ENCODE data around the gene ORC2.
"Not testable (repeated sequence)": the region's sequence is repeated elsewhere in the genome, so short reads cannot be mapped to it uniquely, and the experiment has no call there.

DNA sequence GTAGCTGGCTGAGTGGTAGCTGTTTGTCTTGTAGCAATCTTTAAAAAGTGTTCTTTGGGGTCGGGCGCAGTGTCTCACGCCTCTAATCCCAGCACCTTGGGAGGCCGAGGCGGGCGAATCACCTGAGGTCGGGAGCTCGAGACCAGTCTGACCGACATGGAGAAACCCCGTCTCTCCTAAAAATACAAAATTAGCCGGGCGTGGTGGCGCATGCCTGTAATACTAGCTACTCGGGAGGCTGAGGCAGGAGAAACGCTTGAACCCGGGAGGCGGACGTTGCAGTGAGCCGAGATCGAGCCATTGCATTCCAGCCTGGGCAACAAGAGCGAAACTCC is 425 bp upstream of the ORC2 start:
- TF ChIP-seq SIN3A, TAF1 (IDR thresholded peaks at IDR 0.05; ENCODE audit: borderline replicate concordance, low read depth, low read length): not testable (repeated sequence)

Measured in SK-N-SH (cell line).